ENCODE results near the gene B4GALT7.

DNA sequence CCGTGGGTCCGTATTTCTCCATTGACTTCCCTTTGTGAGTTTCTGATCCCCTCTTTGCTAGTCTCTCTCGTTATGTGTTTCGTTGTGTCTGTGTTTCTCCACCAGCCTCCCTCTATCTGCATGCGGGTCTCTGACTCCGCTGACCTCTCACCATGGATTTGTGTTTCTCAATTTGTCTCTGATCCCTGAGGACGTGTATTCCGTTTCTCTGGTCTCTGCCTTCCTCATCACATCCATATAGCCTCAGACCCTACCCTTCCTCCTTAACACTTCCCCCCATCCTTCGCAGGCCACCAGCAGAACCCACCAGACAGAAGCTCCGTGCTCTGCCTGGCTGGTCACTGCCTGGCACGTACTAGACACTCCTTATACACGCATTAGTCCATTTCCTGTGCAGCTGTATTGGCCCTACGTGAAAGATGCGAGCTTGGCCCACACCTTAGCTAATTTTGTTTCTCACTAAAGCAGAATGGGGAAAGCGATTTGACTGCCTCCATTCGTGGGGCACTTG, 631 bp downstream of the B4GALT7 start:
- TF ChIP-seq, protein P1, sequence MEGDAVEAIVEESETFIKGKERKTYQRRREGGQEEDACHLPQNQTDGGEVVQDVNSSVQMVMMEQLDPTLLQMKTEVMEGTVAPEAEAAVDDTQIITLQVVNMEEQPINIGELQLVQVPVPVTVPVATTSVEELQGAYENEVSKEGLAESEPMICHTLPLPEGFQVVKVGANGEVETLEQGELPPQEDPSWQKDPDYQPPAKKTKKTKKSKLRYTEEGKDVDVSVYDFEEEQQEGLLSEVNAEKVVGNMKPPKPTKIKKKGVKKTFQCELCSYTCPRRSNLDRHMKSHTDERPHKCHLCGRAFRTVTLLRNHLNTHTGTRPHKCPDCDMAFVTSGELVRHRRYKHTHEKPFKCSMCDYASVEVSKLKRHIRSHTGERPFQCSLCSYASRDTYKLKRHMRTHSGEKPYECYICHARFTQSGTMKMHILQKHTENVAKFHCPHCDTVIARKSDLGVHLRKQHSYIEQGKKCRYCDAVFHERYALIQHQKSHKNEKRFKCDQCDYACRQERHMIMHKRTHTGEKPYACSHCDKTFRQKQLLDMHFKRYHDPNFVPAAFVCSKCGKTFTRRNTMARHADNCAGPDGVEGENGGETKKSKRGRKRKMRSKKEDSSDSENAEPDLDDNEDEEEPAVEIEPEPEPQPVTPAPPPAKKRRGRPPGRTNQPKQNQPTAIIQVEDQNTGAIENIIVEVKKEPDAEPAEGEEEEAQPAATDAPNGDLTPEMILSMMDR (IDR thresholded peaks at IDR 0.05) = no peak
- TF ChIP-seq POLR2A (IDR thresholded peaks at IDR 0.05) = no peak
